Retina (tissue), 1 donor: ENCODE results near the gene COG5.

Experiments
- DNase-seq: peaks from one replicate; pipeline ENCODE4 v3.0.0-alpha.2; 2016

COG5 gene

GRCh38 chr7:107505362-107505761 is 58.4 kb downstream of the COG5 start:
- DNase-seq = no peak

- no peak for DNase-seq
These were observed 60.0 kb downstream of the COG5 start for GRCh38 chr7:107503687-107504086.

DNA sequence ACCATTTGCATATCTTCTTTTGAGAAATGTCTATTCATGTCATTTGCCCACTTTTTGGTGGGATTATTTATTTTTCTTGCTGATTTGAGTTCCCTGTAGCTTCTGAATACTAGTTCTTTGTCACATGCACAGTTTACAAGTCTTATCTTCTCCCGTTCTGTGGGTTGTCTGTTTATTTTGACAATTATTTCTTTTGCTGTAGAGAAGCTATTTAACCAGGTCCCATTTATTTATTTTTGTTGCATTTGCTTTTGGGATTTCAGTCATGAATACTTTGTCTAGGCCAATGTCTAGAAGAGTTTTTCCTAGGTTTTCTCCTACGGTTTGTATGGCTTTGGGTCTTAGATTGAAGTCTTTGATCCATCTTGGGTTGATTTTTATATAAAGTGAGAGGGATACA is 60.9 kb downstream of the COG5 start:
- DNase-seq = no peak

DNA sequence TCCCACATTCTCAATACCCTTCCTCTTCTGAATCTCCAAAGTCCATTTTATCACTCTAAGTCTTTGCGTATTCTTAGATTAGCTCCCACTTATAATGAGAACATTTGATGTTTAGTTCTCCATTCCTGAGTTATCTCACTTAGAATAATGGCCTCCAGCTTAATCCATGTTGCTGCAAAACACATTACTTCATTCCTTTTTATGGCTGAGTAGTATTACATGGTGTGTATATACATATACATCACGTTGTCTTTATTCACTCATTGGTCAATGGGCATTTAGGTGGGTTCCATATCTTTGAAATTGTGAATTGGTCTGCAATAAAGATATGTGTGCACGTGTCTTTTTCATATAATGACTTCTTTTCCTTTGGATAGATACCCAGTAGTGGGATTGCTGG is 61.6 kb downstream of the COG5 start:
- no peak for DNase-seq

GRCh38 chr7:107501593-107501992 is 62.1 kb downstream of the COG5 start:
- no peak for DNase-seq

DNA sequence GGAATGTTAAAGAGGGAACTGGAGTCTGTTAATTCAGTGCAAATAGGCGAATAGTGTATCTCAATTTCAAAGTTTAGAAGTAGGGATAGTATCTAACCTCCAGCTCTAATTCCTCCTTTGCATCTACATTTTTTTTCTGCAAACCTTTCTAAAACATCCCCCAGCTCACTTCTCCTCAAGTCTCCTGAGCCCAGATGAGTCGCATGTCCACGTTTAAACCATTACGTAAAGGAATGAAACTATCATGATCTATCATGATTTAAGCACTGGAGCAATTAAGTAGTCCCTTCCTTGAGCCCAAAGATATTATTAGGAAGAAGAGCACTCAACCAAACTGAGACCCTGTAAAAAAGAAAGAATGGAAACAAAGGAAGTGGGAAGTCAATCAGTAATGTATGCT is 64.0 kb downstream of the COG5 start:
- DNase-seq = no peak

- no peak for DNase-seq
These were observed 68.2 kb downstream of the COG5 start for GRCh38 chr7:107495516-107495915.

DNA sequence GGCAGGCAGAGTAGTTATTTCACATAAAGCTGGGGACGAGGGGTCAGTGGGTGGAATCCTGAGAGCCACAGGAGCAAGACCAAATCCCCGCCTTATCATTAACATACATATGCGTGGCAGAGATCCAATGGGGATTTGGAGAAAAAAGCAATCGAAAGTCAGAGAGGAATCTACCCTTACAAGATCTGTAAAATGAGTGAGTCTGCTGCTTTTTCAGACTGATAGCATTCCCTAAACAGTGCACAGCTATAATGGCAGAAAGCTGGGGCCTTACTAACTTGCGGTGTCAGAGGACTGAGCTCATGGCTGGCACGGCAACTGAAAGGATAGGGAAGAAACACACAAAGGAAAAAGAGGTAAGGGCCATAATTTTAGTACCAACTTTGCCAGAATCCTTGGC is 68.8 kb downstream of the COG5 start:
- no peak for DNase-seq

GRCh38 chr7:107494315-107494751 is 69.4 kb downstream of the COG5 start:
- DNase-seq = no peak

DNA sequence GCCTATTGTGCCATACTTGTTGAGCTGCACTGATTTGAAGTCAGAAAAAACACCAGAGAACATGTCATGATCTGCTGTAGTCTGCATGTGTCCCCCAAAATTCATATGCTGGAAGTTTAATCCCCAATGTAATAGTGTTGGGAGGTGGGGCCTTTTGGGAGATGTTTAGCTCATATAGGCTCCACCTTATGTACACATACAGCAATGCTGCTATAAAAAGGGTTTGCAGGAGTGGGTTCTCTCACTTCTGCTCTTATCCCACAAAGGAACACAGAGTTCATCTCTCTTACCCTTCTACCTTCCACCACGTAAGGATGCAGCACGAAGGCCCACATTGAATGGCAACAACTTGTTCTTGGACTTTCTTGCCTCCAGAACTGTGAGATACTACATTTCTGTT is 70.8 kb downstream of the COG5 start:
- no peak for DNase-seq

GRCh38 chr7:107486041-107486440 is 77.7 kb downstream of the COG5 start:
- no peak for DNase-seq

- no peak for DNase-seq
These were observed 81.1 kb downstream of the COG5 start for GRCh38 chr7:107482571-107482970.

GRCh38 chr7:107480932-107481331 is 82.8 kb downstream of the COG5 start:
- DNase-seq = no peak

DNA sequence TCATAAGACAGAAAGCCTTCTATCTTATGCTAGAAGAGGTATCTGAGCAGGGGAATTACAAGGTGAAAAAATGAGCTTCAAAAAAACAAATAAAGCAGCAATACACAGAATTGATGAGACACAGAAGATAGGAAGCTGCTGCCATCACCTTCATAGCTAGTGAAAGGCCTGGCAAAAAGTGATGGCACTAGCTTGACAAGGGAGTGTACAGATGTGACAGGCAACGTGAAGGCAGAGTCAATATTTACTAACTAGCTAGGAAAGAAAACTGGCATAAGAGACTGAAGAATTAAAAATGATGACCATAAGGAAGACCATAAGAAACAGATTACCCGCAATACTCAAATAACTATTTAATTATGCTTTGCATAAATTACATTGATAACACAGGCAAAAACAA is 84.4 kb downstream of the COG5 start:
- no peak for DNase-seq

GRCh38 chr7:107474104-107474521 is 89.6 kb downstream of the COG5 start:
- DNase-seq = peak; percentile 1

GRCh38 chr7:107472116-107472515 is 91.6 kb downstream of the COG5 start:
- no peak for DNase-seq

DNA sequence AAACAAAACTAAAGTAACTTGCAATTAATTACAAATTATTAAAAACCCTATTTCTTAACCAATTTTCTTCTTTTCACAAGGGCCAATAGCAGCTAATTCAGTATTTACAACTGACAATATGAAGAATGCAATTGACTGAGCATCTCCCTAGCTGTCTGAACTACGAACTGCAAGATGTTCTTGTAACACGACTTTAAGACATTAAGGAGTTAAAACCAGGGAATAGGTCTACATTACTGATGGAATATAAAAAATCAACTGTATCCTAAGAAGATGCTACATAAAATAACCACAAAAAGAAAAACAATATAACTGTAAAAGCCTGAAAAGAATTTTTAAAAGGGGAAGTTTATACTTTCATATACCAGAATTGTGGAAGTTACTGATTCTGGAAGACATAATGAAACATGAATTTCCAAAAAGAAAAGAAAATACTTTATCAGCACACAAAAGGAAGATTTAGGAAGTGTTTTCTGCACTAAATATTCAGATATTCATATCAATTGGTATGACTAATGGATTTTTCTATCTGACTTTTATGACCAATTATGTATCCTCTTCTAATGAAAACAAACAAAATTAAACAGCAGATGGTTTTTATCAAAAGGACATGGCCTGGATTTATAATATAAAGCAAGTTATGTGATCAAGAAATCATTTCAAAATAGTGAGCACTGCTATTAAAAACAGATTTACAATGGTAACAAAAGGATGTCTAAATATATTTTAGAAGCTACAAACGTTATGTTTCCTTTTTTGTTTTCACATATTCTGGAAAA is 92.2 kb downstream of the COG5 start:
- no peak for DNase-seq

DNA sequence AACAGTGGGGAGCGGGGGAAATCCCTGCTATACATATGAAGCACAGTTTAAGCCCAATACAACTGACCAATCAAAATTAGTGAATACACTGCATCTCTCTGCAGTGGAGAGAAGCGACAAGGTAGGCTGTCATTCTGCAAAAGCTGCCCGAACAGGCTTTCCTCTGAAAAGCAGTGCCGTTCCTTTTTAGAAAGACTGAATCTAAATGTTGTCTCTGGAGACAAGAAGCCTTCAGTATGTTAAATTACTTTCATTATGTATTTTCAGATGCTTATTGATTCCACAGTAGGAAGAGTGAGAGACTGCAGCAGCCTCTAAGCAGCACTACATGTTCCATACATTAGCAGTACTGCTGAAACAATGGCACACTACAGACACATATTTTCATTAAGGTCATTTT is 93.8 kb downstream of the COG5 start, which contains the start of gene GPR22:
Gene GPR22, plus strand, starts transcription at position 129 of the 400 bp plus-strand sequence. CDS start 4,004 bp downstream, outside the sequence.
- DNase-seq = peak; percentile 30

DNA sequence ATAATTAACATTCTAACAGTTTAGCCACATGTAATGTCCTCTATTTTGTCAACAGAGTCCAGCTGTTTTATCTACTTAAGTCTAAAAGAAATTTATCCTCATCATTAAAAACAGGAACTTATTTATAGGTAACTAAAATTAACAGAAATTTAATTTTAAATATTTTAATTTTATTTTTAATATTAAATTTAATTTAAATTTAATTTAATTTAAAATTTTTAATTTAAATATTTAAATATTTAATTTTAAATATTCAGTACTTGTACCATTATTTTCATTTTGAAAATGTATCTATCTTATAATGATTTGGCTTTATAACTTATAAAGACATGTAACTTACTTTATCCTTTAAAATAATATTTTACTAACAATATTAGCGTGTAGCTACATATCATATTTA is 94.9 kb downstream of the COG5 start:
- no peak for DNase-seq

DNA sequence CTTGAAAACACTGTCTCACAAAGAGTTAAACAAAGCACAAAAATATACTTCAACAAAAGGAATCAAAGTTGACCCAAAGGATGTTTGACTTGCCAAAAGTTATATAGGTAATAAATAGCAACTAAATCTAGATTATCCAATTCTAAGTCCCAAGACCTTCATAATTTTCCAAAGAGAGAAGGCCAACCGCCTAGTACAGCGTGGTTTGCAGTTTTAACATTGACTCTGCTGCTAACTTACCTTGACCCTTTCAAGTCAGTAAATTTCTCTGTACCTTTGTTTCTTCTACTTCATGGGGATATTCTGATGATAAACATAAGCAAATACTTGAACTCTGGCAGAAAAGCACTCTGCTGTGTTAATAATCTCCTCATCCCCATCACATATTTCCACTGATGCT is 95.7 kb downstream of the COG5 start:
- no peak for DNase-seq

- DNase-seq = no peak
These were observed 99.0 kb downstream of the COG5 start for GRCh38 chr7:107464666-107465226.

DNA sequence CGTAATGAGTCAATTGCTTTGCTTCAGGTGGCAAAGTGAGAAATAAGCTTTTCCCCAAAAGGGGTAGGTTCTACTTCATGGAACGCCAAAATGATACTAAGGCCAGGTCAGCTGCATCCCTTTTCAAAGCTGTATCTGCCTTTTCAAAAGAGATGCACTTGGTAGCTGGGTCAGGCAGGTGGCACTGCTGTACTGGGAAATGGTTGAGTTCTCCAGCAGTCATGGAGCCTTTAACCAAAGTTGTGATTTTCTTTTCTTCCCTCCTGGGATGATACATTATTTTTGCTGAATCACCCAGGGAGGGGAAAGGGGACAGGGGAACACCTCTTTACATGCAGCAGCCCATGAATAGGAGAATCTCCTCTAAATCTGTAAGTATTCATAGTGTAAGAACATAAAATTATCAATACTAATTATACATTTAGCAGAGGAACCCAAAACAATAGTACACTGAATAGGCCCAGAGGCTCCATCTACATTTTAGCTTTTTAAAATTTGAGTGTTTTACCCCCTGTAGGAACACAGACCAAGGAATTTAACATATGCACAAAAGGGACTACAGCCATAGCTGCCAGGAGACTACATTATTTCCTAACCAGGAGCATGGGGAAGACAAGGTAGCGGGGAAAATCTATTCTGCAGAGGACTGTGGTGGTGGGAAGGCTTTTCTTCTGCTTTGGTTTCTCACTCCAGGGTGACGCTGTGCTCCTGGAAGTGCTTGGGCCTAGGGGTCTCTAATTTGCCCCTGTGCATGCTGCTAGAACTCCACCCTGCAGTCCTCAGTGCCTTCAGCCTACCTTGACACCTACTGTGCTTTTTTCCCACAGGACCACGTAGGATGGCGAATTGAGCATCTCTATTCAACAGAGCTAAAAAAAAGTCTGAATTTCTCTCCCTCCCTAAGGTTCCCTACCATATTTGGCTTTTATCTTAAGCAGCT is 100.3 kb downstream of the COG5 start:
- peak; percentile 32 for DNase-seq

DNA sequence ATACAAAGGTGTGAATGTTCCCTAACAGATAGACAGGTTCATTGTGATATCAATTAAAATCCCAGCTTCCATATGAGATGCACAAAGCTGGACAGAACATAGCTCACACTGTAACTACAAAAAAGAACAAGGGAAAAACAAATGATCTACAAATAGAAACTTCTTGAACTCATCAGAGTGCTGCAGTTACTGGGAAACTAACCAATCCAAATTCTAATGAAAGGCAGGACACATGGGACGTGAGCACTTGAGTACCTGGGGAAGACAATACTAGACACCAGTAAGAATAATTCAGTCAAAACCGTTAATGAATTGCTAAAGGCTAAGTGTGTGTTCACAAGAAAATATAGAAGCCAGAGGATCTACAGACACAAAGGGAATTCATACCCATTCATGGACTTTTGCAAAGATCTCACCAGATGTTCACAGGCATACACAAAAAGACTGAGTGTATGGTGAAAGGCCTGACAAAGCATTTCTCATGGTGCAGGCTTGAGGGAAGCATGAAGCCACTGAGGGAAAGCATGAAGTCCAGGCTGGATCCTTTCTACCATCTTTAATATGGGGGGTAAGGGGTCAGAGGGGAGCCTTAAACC is 101.7 kb downstream of the COG5 start:
- DNase-seq = no peak
